Amniotic stem cell (primary cell): ENCODE measurements around the gene FREM1.
A peak's percentile ranks its signal among the peaks of the same experiment; 100 is the strongest.

Experiments used
- DNase-seq: peaks from one replicate; lab custom pipeline; 2025; lab: John Stamatoyannopoulos, UW

The FREM1 gene

GRCh38 chr9:14814249-14814628, 96.0 kb downstream of the FREM1 start:
- no peak for DNase-seq

- DNase-seq, result peak; percentile 5
These were observed 96.6 kb downstream of the FREM1 start for GRCh38 chr9:14813336-14814248.

DNA sequence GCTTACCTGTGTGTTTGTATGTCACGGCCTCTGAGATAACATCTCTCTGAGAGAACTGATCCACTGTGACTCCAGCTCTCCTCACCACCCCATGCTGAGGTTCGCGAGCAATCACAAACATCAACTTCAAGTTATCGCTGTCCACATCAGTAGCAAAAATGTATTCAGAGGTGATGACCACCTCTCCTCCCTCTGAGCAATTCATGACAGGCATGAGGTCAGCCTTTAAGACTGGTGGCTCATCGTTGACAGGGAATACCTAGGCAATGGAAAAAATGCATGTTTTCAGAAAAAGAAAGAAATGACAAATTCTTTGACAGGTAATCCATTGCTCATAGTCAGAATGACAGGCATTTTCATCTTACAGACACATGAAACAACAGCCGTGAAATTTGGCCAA, 97.4 kb downstream of the FREM1 start:
- DNase-seq, result no peak

GRCh38 chr9:14811844-14812243, 98.4 kb downstream of the FREM1 start:
- no peak for DNase-seq

DNA sequence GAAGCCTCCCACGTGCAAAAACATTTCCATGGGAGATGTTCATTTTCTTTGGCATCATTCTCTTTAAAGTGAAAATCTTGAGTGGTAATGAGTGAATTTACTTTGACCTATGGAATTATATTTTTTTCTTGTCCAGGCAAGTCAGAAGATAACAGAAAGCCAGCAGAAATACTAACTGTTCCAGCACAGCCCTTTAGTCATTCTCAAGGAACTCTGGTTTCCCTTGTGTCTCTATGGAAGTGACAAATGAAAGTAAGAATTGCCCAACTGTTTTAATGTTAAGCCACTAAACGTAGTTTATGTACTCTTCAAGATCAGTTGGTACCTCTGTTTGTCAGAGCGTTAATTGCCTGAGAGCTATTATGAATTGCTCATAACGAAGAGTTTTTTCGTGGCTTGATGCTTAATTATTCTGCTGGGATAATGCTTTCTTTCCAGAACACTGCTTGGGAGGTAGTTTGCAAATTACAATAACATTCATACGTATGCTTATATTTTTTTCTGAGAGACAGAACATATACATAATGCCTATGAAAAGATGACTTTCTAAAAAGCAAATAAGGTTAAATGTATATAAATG, 103.2 kb downstream of the FREM1 start:
- DNase-seq, result no peak

- DNase-seq, result no peak
These were observed 111.2 kb downstream of the FREM1 start for GRCh38 chr9:14799030-14799429.

GRCh38 chr9:14797435-14797834, 112.8 kb downstream of the FREM1 start:
- no peak for DNase-seq

- no peak for DNase-seq
These were observed 116.8 kb downstream of the FREM1 start for GRCh38 chr9:14793389-14793788.

- DNase-seq, result no peak
These were observed 119.6 kb downstream of the FREM1 start for GRCh38 chr9:14790628-14791027.

DNA sequence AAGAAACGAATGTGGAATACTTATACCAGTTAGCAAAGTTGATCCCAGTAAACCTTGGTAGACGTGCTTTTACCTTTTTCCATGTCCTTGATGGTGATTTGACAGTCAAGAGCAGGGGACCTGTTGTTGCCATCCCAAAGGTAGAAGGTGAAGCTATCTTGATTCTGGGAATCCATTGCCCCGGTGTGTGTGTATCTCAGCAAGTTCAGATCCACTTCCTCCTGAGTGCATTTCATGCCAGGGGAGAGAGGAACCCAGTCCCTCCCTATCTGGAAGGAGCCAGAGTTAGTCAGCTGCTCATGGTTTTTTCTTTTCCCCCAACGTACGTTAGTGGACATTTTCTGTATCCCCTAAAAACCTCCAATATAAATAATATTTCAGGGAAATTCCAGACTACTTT, 121.4 kb downstream of the FREM1 start:
- no peak for DNase-seq

DNA sequence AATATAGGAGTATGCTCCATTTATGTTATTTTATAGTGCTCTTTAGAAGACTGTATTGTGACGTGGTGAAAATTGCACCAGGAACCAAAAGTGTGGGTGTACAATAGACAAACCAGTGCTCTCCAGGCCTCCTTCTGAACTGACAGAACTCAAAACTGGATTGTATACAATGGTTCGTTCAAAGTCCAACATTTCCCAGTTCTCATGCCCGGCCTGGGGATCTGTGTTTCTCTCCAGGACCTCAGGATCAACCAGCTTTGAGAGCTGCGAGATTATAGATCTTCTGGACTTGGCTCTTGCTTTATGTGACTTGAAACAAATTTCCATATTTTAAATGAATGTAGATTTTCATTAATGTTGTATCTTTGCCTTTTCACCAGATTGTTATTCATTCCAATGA, 126.9 kb downstream of the FREM1 start:
- DNase-seq, result no peak

DNA sequence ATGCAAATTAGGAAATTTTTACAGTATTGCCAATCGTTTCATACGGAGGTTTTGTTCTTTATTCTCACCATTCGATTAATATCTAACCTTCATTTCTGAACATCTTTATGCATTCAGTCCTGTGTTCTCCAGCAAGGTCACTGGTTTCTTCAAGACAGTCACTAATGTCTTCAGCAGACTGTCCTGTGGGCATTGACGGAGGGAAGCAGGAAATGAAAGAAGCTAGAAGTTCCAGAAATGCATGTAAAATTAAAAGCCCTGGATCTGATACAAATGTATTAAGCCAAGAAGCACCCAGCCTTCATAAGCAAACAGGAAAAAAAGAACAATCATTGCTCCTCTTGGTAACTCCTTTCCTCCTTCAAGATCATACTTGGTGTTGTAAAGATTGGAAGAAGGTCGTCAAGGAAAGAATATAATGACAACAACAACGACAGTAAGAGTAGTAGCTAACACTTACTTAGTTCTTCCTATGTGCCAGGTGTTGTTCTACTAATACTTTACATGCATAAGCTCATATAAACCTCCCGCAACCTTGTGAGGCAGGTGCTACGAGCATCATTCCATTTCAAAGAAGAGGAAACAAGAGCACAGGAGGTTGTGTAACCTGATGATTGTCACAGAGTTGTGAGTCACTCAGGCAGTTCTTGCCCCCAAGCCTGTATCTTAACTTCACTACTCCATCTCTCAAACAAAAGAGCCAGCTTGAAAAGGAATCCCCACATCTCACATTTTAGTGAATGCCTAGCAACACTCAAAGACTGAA, 127.8 kb downstream of the FREM1 start:
- no peak for DNase-seq

DNA sequence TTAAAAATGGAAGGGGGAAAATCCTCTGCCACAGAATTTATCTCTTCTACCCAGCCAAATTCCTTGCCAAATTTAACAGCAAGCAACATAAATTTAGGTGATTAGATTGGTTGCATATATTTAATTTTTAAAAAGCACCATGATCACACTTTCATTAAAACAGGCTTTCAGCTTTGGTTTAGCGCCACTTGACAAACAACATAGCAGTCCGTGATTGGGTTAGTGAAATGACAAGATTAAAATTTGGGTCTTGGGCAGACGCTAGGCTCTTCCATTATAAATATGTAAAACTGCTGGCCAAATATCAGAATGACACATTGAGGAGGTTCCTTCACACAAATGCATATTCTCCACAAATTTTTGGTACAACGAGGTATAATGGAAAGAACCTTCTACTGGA, 129.5 kb downstream of the FREM1 start:
- no peak for DNase-seq

- DNase-seq, result no peak
These were observed 130.0 kb downstream of the FREM1 start for GRCh38 chr9:14780251-14780650.

DNA sequence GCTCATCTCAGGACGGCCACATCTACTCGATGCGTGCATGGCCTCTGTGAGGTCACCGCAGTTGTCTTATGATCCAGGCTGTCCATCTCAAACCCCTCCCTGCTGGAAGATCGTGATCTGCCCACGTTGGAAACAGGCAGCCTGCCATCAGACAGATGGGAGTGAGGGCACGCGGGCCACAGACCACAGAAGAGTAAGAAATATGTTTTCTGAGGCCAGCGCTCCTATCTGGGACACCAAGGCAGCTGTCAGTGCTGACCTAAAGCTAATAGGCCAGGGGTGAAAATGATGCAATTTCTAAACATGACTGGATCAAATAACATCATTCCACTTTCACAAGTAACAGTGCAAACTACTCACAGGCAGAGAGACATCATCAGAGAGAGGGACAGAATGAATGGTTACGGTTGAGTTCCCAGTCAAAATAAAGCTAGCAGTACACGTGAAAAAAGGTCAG, 130.6 kb downstream of the FREM1 start:
- DNase-seq, result no peak

DNA sequence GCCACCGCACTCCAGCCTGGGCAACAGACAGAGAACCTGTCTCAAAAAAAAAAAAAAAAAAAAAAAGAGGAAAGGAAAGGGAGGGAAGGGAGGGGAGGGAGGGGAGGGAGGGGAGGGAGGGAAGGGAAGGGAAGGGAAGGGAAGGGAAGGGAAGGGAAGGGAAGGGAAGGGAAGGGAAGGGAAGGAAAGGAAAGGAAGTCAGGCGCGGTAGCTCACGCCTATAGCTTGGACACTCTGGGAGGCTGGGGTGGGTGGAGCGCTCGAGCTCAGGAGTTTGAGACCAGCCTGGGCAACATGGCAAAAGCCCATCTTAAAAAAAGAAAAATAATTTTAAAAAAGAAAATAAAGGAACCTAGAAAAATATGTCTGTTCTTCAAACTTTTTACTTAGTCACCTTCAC, 131.7 kb downstream of the FREM1 start:
- DNase-seq, result no peak

GRCh38 chr9:14775917-14776316, 134.3 kb downstream of the FREM1 start:
- DNase-seq, result no peak

DNA sequence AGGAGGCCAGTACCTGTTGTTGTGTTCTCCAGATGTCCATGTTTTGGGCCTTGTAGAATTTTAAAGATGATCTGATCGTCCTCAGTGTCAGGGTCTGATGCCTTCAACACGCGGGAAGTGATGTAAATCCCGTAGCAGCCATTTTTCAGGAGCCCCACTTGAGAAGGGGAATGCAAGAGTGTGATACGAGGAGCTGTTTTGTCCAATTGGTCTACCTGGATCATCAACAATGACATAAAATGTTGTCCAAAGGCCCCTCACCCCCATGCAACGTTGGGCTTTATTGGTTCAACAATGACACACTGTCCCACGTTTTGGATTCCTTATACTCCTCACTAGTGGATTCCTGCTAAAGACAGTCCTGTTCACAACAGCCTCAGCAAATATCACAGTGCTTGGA, 139.6 kb downstream of the FREM1 start:
- no peak for DNase-seq

GRCh38 chr9:14769230-14769571, 141.0 kb downstream of the FREM1 start:
- DNase-seq, result no peak

GRCh38 chr9:14768405-14769229, 141.6 kb downstream of the FREM1 start:
- peak; percentile 5 for DNase-seq

DNA sequence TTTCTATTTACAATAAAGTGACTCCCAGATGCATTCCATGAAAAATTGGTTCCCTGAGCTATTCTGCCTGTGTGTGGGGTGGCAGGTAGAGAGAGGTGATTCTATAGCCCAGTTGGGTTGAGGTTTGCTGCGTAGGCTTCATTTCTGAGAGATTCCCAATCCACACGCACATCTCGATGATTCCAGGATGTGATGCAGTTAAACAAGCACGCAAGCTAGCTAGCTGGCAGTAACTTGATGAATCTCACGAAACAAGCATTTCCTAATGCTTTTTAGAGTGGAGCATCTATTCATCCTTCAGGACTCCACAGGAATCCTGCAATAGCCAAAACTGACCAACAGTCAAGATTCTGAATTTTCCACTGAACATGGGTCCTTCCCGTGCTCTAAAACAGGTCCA, 143.9 kb downstream of the FREM1 start:
- DNase-seq, result no peak

GRCh38 chr9:14761584-14761983, 148.6 kb downstream of the FREM1 start:
- DNase-seq, result no peak
